NB4 (cell line): Measurements from ENCODE around the gene CASZ1.

Experiments used
- MYC ChIP-seq: IDR thresholded peaks from 2 replicates; pipeline ENCODE4 v1.6.1; 2011; ENCODE audit warnings: low read depth, low read length
- POLR2A ChIP-seq: IDR thresholded peaks from 2 replicates; pipeline ENCODE4 v1.6.1; 2011; ENCODE audit warnings: mild to moderate bottlenecking; ENCODE audit not compliant: insufficient read length; ENCODE audit errors: extremely low read depth
- TF ChIP-seq, protein P1 (sequence below): IDR thresholded peaks from one replicate; pipeline ENCODE4 v1.5.1; 2012; ENCODE audit warnings: low read depth, low read length

DNA sequence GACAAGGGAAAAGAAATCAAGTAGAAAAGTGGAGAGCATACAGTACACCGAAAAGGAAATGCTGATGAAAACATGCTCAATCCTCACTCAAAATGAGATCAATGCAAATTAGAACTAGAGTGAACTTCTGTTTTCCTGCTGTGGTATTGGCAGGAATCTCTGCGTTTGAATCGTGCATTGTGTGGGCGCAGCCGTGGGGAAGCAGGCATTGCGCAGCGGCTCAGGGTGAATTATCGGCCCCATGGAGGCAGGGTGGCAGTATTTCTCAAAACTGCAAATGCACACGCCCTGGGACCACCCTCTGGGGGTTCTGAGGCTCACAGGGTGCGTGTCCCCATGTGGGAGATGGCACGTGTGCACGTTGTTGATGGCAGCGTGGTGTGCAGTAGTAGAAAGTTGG lies 181.1 kb downstream of the CASZ1 start:
- TF ChIP-seq POLR2A = no peak
- TF ChIP-seq, protein P1, sequence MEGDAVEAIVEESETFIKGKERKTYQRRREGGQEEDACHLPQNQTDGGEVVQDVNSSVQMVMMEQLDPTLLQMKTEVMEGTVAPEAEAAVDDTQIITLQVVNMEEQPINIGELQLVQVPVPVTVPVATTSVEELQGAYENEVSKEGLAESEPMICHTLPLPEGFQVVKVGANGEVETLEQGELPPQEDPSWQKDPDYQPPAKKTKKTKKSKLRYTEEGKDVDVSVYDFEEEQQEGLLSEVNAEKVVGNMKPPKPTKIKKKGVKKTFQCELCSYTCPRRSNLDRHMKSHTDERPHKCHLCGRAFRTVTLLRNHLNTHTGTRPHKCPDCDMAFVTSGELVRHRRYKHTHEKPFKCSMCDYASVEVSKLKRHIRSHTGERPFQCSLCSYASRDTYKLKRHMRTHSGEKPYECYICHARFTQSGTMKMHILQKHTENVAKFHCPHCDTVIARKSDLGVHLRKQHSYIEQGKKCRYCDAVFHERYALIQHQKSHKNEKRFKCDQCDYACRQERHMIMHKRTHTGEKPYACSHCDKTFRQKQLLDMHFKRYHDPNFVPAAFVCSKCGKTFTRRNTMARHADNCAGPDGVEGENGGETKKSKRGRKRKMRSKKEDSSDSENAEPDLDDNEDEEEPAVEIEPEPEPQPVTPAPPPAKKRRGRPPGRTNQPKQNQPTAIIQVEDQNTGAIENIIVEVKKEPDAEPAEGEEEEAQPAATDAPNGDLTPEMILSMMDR = no peak
- TF ChIP-seq MYC = no peak
